ENCODE measurements around the gene DPF3.

DNA sequence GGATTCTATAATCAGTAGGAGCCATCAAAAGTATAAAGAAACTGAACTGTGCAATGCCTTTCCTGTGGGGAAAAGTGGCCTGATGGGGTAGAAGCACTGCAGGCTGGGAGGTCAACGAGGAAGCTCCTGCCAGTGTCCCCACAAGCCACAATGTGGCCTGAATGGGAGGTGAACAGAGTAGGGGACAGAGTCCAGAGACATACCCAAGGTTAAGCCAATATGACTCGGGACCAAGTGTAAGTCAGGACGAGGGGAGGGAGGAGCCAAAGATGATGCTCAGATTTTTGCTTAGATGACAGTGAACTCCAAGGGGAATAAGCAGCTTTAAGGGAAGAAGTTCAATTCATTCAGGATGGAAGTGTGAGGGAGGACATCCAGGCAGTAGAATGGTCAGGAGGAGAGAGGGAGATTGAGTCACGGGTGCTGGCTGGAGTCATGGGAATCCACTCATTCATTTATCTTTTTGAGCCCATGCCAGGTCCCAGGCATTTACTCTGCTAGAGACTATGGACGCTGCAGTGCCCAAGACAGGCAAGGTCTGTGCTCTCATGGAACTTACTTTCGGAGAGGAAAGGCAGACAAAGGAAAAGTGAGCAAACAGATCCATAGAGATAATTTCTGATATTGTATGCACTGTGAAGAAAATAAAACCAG is 29.1 kb downstream of the DPF3 start:
- TF ChIP-seq KDM1A (CRISPR knock-in tag; IDR thresholded peaks at IDR 0.05) (no peak), POLR2AphosphoS2 (IDR thresholded peaks at IDR 0.05; ENCODE audit: low read depth, low read length) (no peak), TCF7L2 (IDR thresholded peaks at IDR 0.05; ENCODE audit: low read depth, low read length) (no peak), HDAC1 (CRISPR knock-in tag; IDR thresholded peaks at IDR 0.05) (no peak), ZFX (CRISPR knock-in tag; IDR thresholded peaks at IDR 0.05; ENCODE audit: low read depth) (no peak)
- TF ChIP-seq, protein P1, sequence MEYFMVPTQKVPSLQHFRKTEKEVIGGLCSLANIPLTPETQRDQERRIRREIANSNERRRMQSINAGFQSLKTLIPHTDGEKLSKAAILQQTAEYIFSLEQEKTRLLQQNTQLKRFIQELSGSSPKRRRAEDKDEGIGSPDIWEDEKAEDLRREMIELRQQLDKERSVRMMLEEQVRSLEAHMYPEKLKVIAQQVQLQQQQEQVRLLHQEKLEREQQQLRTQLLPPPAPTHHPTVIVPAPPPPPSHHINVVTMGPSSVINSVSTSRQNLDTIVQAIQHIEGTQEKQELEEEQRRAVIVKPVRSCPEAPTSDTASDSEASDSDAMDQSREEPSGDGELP (IDR thresholded peaks at IDR 0.05; ENCODE audit: borderline replicate concordance, low read depth), result no peak
- TF ChIP-seq, protein P2, sequence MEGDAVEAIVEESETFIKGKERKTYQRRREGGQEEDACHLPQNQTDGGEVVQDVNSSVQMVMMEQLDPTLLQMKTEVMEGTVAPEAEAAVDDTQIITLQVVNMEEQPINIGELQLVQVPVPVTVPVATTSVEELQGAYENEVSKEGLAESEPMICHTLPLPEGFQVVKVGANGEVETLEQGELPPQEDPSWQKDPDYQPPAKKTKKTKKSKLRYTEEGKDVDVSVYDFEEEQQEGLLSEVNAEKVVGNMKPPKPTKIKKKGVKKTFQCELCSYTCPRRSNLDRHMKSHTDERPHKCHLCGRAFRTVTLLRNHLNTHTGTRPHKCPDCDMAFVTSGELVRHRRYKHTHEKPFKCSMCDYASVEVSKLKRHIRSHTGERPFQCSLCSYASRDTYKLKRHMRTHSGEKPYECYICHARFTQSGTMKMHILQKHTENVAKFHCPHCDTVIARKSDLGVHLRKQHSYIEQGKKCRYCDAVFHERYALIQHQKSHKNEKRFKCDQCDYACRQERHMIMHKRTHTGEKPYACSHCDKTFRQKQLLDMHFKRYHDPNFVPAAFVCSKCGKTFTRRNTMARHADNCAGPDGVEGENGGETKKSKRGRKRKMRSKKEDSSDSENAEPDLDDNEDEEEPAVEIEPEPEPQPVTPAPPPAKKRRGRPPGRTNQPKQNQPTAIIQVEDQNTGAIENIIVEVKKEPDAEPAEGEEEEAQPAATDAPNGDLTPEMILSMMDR (CRISPR knock-in tag; IDR thresholded peaks at IDR 0.05), result no peak
